H4 (cell line): Measurements from ENCODE around the gene SCG5. TPM values are rescaled to one million over a fixed set of nuclear protein-coding genes. Genes with fewer than 3 reads are reported as not detected.

Source experiments
- DNase-seq: peaks from one replicate; pipeline ENCODE4 v3.0.0-alpha.2; 2015; ENCODE audit warnings: low spot score
- total RNA-seq: library from RNA; depleted of rRNA; stranded (reverse); fragments of >200 nt; shearing (Covaris generic); gene quantifications from 2 replicates; pipeline ENCODE4 v1.2.3, GENCODE V29; 2014

The SCG5 gene
- total RNA-seq, 1 experiment from 2014 or later: 0.95 TPM

GRCh38 chr15:32691689-32692038 is 50.2 kb downstream of the SCG5 start:
- DNase-seq: no peak

DNA sequence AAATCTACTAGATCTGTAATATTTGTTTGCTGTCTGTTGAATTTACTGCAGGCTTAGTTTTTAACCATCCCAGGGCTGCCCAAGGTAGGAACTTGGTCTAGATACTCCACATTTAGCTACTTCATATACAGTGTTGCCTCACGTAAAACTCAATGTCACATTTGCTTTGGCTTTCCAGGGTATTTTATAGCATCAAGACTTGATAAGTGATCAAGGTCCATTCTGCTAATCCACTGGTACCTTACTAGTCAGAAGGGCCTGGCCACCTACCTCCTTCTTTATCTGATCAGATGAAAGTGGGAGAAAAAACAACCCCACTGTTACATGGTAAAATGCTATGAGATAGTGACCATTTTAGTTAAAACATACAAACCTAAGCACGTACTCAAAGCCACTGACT is 50.8 kb downstream of the SCG5 start:
- no peak for DNase-seq

DNA sequence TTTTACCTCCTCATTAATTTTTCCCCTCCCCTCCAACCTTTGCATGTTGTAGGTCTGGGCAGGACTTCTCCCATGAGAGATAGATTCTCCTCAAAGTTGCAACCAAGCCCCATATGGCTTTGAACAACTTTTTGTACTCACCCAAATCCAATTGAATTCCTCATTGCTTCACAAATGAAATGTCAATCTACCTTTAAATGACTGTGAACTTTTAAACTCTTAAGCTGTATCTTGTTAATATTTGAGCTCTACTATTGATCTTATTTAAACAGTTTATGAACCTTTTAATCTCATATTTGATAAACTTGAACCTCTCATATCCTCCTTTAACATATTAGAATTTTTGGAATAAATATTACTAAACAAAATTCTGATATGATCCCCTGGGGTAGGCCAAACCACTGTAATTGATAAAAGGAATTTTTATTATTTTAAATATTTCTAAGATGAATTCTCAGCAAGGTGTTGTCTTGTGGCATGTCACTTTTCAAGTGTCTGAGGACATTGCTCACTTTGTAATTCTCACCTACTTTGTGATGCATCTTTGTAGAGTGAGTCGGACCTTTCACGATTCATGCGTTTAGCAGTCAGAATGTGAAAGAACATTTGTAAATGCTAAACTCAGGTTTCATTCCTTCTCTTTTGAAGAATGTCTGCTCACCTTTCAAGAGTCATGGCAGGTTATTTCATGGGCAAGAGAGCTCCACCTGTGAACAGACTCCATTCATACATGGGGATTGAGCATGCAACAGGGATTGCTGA is 52.9 kb downstream of the SCG5 start:
- no peak for DNase-seq

DNA sequence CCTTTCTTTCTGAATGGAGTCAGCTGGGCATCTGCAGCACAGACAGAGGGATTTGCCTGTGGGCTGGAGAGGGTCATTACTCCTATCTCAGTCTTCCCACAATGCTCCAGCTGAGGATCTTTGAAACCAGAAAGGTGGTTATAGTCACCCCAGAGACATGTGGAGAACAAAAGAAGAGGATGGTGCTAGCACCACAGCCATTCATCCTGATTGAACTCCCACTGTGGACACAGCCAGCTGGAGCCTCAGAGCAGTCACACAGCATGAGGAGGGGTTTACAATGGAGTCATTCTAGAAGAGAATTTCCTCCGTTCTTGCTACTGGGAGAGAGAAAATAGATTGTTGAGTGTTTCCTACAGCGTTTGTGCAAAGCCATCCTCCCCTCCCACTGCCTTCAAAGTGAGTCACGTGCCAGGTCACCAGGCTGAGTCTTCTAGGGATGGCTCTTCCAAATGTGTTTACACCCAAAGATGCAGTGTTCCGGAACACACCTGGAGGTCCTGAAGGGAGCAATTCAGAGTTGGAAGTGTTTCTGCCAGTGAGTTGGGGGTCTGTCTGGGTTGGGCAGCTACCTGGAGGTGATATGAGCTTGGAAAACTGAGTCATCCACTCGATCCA is 57.4 kb downstream of the SCG5 start:
- no peak for DNase-seq

- DNase-seq: no peak
Measured at GRCh38 chr15:32700501-32701150, 59.1 kb downstream of the SCG5 start.

DNA sequence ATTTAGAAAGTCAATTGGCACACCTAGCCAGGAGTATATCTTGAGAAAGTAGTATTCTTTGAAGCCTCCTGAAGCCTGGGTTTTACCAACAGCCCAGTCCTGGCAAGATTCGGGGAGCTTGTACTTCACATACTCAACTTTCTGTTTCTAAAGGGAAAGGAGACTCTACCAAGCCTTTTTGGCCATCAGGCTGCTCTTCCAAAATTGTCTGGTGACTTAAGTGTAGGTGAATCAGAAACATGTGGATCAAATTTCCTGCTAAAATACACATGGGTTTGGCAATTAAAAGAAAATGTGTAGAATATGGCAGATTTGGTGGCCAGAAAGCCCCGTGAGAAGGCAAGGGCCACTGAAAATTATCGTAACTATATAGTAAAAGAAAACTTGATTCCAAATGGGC is 60.4 kb downstream of the SCG5 start:
- DNase-seq: no peak

DNA sequence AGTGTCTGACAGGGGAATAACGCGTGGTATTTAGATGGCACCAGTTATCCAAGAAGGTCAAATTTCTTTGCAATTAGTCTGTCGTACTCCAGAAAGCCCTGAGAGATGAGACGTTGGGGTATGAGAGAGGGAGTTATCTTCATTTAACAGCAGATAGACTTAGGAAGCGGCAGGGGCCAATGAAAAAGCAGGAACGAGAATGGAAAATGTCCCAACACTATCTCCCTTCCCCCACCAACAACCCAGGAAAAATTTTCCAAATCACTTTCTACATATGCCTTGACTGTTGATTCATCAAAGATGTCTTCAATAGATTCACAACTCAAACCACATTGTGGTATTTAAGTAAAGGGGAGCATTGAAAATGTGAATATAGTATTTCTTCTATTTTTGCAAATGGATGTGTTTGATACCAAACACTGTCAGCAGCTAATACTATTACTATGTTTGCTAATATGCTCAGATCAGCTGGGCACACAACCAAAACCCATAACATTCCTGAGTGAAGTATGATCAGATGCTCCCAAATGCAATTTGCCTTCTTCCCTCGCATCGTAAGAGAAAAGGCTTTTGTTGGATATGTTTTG is 63.0 kb downstream of the SCG5 start:
- DNase-seq: no peak

DNA sequence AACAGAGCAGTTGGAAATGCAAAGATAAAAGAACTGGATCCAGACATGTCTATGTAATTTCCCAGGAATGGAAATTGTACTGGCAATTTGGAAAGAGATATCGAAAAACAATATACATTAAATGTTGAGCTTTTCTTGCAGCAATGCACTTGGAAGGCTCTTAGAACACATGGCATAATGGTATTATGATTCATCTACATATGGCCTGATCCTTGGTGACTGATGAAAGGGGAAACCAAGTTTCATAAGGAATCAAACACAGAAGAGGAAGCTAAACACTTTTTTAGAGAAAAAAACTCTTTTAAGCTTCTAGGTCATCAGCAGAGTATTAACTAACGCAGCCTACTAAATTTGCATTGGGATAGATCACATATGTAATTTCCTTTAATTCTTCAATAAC is 63.9 kb downstream of the SCG5 start:
- no peak for DNase-seq

DNA sequence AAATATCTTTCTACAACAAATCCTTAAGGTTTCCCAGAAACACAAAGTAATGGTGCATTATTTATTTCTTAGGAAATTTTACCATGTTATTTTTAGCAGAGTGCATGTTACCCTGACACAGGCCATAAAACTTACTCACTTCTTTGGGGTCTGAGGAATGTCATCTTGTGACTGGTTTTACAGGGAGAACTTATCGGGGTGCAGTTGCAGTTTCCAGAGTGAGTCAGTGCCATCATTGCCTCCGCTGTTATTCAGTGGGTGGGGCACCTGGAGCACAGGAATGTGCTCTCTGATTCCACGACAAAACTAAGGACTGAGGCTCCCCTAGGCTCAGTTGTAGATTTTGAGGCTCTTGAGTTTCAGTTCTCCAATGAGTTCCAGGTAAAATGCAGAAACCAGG is 65.2 kb downstream of the SCG5 start:
- no peak for DNase-seq

- DNase-seq: no peak
Measured at GRCh38 chr15:32707436-32707835, 65.9 kb downstream of the SCG5 start.

GRCh38 chr15:32709295-32710033 is 68.0 kb downstream of the SCG5 start:
- no peak for DNase-seq

DNA sequence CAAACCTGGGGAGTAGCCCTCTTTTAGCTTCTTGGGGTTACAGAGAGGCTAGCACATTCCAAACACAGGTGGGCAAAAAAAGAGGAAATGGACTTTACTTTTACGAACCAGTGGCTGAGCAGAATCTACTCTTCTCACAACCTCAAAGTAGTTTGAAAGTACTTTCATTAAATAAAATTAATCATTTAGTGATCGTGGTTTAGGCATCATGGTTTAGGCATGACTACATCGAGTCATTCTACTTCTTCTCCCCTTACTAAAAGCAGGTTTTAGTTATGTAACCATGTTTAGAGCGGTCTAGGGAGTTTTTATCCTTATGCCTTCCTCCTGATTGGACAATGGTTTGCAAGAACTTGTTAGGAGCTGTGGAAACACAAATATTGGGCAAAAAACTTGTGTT is 73.8 kb downstream of the SCG5 start:
- peak; percentile 71 for DNase-seq

DNA sequence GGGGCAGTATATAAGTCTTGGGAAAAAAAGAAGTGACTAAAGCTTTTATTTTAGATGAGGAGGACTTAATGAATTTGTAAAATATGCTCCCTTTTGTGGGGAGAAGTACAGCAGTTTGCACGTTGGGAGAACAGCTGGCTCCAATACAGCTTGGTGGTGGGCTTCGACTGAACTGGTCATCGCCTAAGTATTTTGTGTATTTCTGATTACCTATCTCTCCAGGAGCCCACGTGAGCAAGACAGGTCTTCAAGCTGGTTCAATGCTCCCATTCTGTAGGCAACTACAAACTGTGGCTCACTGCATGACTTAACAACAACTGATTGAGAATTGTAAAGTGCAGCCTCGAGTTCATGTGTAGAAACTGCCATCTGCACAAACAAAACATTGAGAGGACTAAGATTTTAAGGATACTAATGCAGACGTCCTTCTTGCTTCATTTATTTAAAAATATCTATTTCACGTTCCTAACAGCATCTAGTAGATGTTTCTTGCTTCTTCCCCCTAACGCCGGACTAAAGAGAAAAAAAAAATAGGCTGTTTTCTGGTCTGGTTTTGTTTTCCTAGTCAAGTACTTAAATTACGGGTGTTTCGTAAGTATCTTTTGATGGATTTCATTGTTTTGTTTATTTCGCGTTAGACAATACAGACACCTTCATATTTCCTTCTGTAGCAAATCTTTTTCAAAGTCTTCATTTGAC is 74.9 kb downstream of the SCG5 start:
- no peak for DNase-seq

GRCh38 chr15:32716915-32717425 is 75.5 kb downstream of the SCG5 start:
- no peak for DNase-seq

- no peak for DNase-seq
Measured at GRCh38 chr15:32717426-32718226, 76.1 kb downstream of the SCG5 start, which contains the start of gene GREM1. Gene GREM1 (plus strand): TSS chr15:32718004. CDS start chr15:32730691, 12,687 bp downstream.

- DNase-seq: no peak
Measured at GRCh38 chr15:32718227-32718820, 76.8 kb downstream of the SCG5 start.

- no peak for DNase-seq
Measured at GRCh38 chr15:32718821-32719716, 77.6 kb downstream of the SCG5 start.

GRCh38 chr15:32721596-32721995 is 80.1 kb downstream of the SCG5 start:
- DNase-seq: no peak

DNA sequence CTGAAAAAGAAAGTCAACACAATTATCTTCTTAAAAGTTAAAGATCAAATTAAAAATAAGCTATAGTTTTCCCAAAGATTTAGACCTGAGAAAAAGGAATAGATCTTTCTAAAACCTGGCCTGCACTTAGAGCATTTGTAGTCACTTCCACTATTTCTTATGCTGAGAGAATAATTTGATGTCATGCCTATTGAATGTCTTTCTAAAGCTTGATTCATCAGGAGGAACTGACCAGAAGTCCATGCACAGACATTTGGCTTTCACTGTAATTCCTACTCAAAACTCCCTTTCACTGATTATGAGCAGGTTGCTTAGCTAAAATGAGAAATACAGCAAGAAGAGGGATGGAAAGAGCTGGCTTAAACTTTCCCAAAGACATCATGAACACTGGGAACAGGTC is 80.6 kb downstream of the SCG5 start:
- DNase-seq: no peak
